Left lung (tissue), 10 donors: ENCODE results near the gene PKMYT1. TPM values are rescaled to one million over a fixed set of nuclear protein-coding genes. Genes with fewer than 3 reads are reported as not detected.
A peak's percentile ranks its signal among the peaks of the same experiment; 100 is the strongest.

ENCODE experiments used
- ATAC-seq: fragments of 200-7000 bp; cut with Tn5 transposase; one replicate; pipeline ENCODE4 v1.9.1; 2020; ENCODE audit warnings: moderate library complexity
- DNase-seq, 4 donors: peaks; one replicate each; pipeline ENCODE4 v3.0.0-alpha.2; 2013 to 2020
- H3K27ac ChIP-seq, 2 donors: fragments of 200-600 bp; sonication (generic) in 1 of 2; one replicate each; pipeline versions ENCODE4 v1.5.0 to v1.8.0; 2020 to 2021
- H3K27me3 ChIP-seq, 2 donors: fragments of 200-600 bp; sonication (generic) in 1 of 2; one replicate each; pipeline versions ENCODE4 v1.5.0 to v1.8.0; 2020 to 2021
- H3K36me3 ChIP-seq, 2 donors: fragments of 200-600 bp; sonication (generic) in 1 of 2; one replicate each; pipeline versions ENCODE4 v1.5.0 to v1.8.0; 2020 to 2021
- H3K4me1 ChIP-seq, 2 donors: fragments of 200-600 bp; one replicate each; pipeline ENCODE4 v1.8.0; 2021
- H3K4me3 ChIP-seq, 2 donors: fragments of 200-600 bp; sonication (generic) in 1 of 2; one replicate each; pipeline versions ENCODE4 v1.5.0 to v1.8.0; 2020 to 2021; ENCODE audit warnings: mild to moderate bottlenecking in 1 of 2
- H3K9me3 ChIP-seq, 2 donors: fragments of 200-600 bp; sonication (generic) in 1 of 2; one replicate each; pipeline versions ENCODE4 v1.5.0 to v1.8.0; 2020 to 2021
- intact Hi-C, 2 donors: fragments of 100-400 bp; cut with DNase I; formaldehyde crosslinking; loops; one replicate each; pipeline versions ENCODE4 v1.11.2 to v1.14.2; 2022
- polyA plus RNA-seq, 6 donors: library from polyadenylated mRNA; unstranded; fragments of 120-200 nt; gene quantifications; one replicate each; pipeline ENCODE4 v1.2.1, GENCODE V29; 2013; ENCODE audit not compliant: insufficient read length in 6 of 6
- total RNA-seq, 2 donors: library from RNA; stranded (reverse); fragmentation: NEBNext Ultra II Directional; extraction: Animal tissue kit (Norgen Biotek cat#: 25700); gene quantifications; one replicate each; pipeline ENCODE4 v1.2.1, GENCODE V29; 2021
- TF ChIP-seq, protein P1 (sequence below), 2 donors: fragments of 200-600 bp; sonication (generic) in 1 of 2; IDR thresholded peaks; one replicate each; pipeline versions ENCODE4 v1.5.0 to v1.8.0; 2021; ENCODE audit warnings: antibody characterized with exemption in 2 of 2
- donor health status: DM: no; HTN: yes; CAD: no.
- donor health status: DM: no; HTN: no; CAD: no.

The PKMYT1 gene
- total and polyA plus RNA-seq, 8 donors, result 13.9 to 21.8 (median 17.2) TPM

DNA sequence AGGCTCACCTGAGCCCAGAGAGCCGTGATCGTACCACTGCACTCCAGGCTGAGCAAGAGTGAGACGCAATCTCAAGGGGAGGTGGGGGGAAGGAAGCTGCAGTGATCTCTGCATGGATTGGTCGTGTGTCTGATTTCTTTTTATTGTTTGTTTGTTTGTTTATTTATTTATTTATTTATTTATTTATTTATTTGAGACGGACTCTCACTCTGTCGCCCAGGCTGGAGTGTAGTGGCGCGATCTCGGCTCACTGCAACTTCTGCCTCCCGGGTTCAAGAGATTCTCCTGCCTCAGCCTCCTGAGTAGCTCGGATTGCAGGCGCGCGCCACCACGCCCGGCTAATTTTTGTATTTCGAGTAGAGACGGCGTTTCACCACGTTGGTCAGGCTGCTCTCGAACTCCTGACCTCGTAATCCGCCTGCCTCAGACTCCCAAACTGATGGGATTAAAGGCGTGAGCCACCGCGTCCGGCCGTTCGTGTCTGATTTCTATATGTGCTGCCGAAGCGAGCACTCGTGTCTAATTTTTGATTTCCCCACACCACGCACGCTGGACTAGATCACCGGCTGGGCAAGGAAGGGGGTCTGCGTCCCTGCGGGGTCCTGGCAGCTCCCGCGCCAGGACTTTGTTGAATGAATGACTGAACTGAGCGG, 39.5 kb upstream of the PKMYT1 start:
- H3K9me3 ChIP-seq, result no peaks in the 10 kb centered on the region
- H3K4me3 ChIP-seq, result peak overlapping the region; percentile 79 to 83
- no peak for ATAC-seq
- peak overlapping the region; percentile 94 to 97 for H3K27ac ChIP-seq
- peaks cover 32 to 51% of the 10 kb centered on the region in 2 donors for H3K4me1 ChIP-seq
- TF ChIP-seq, protein P1, sequence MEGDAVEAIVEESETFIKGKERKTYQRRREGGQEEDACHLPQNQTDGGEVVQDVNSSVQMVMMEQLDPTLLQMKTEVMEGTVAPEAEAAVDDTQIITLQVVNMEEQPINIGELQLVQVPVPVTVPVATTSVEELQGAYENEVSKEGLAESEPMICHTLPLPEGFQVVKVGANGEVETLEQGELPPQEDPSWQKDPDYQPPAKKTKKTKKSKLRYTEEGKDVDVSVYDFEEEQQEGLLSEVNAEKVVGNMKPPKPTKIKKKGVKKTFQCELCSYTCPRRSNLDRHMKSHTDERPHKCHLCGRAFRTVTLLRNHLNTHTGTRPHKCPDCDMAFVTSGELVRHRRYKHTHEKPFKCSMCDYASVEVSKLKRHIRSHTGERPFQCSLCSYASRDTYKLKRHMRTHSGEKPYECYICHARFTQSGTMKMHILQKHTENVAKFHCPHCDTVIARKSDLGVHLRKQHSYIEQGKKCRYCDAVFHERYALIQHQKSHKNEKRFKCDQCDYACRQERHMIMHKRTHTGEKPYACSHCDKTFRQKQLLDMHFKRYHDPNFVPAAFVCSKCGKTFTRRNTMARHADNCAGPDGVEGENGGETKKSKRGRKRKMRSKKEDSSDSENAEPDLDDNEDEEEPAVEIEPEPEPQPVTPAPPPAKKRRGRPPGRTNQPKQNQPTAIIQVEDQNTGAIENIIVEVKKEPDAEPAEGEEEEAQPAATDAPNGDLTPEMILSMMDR (IDR thresholded peaks at IDR 0.05), result no peak
- H3K36me3 ChIP-seq, result peaks cover 0 to 5% of the 10 kb centered on the region in 2 donors
- peaks cover 9 to 34% of the 10 kb centered on the region in 2 donors for H3K27me3 ChIP-seq
- DNase-seq, result no peak
- intact Hi-C loops, result no loop called here

- TF ChIP-seq, protein P1 (IDR thresholded peaks at IDR 0.05), result no peak
- Histone ChIP-seq H3K4me1 (peaks cover 23 to 38% of the 10 kb centered on the region in 2 donors), H3K4me3 (no peak within 1 kb of the TSS), H3K27me3 (peaks cover 9 to 50% of the 10 kb centered on the region in 2 donors), H3K9me3 (no peaks in the 10 kb centered on the region), H3K27ac (no peak within 1 kb of the TSS), H3K36me3 (peaks cover 0 to 5% of the 10 kb centered on the region in 2 donors)
- ATAC-seq (no peak), DNase-seq (peak in 1 of 4 donors; percentile 85)
- intact Hi-C loops, result no loop called here
Measured at GRCh38 chr16:3017794-3018506, 37.7 kb upstream of the PKMYT1 start, which contains the start of gene CLDN6. TSS of gene CLDN6 (minus strand) at chr16:3018183. CDS start at chr16:3016021, 2,162 bp downstream.

DNA sequence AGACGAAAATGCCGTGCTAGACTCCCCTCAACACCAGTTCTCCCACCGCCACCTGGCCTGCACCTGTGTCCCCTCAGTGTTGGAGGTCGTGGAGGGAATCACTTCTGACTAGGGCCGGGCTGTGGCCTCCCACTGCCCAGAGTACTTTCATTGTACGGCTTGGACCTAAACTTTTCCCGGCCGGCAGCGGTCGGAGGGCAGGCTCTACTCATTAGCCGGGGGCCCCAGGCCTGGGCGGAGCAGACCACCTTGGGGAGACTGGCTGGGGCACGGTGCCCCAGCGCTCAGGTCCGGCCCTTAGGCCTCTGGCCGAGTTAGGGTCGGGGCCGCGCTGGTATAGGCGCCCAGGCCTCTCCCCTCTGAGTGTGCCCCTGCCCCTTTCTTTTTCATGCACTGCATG, 37.1 kb upstream of the PKMYT1 start:
- Histone ChIP-seq H3K4me1 (peaks cover 17 to 37% of the 10 kb centered on the region in 2 donors), H3K9me3 (no peaks in the 10 kb centered on the region), H3K27me3 (peaks cover 10 to 56% of the 10 kb centered on the region in 2 donors), H3K4me3 (no peak overlapping the region), H3K36me3 (peaks cover 0 to 5% of the 10 kb centered on the region in 2 donors), H3K27ac (no peak overlapping the region)
- intact Hi-C loops, result no loop called here
- no peak for DNase-seq
- TF ChIP-seq, protein P1 (IDR thresholded peaks at IDR 0.05), result no peak
- ATAC-seq, result no peak

- Histone ChIP-seq H3K4me1 (peaks cover 6 to 26% of the 10 kb centered on the region in 2 donors), H3K27me3 (peaks cover 17 to 70% of the 10 kb centered on the region in 2 donors), H3K36me3 (no peaks in the 10 kb centered on the region), H3K9me3 (no peaks in the 10 kb centered on the region), H3K27ac (no peak overlapping the region), H3K4me3 (no peak overlapping the region)
- intact Hi-C loops, result no loop called here
- ATAC-seq, result no peak
- DNase-seq, result no peak
- TF ChIP-seq, protein P1 (IDR thresholded peaks at IDR 0.05), result no peak
Measured at GRCh38 chr16:3015865-3016521, 35.7 kb upstream of the PKMYT1 start.

DNA sequence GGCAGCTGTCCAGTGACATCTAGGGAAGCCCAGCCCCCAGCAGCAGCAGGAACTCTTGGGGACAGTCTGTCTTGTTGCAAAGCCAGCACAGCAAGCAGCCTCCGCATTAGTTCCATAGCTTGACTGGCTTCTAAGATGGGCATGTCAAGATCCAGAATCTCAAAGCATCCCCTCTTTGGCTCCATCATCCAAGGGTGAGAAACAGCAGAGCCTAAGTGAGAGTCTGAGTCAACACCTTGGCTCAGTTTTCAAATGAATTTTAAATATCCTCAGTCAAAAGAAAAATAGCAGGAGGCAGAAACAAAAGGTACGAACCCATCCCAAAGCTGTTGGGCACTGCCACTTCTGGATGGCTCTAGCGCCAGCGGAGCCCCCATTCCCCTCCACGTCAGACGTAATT, 34.7 kb upstream of the PKMYT1 start:
- Histone ChIP-seq H3K4me3 (no peak overlapping the region), H3K4me1 (peaks cover 6 to 28% of the 10 kb centered on the region in 2 donors), H3K27ac (no peak overlapping the region), H3K27me3 (peaks cover 17 to 77% of the 10 kb centered on the region in 2 donors), H3K36me3 (no peaks in the 10 kb centered on the region), H3K9me3 (no peaks in the 10 kb centered on the region)
- no peak for DNase-seq
- TF ChIP-seq, protein P1 (IDR thresholded peaks at IDR 0.05), result no peak
- no peak for ATAC-seq
- intact Hi-C loops, result no loop called here
